Stimulated activated CD8-positive, alpha-beta memory T cell treated with anti-CD3 and anti-CD28 coated beads, Interleukin-2, amount 100 ng/mL, for 1 hour (primary cell): Measurements from ENCODE around the gene GYPC.
"Not testable (repeated sequence)": the region's sequence is repeated elsewhere in the genome, so short reads cannot be mapped to it uniquely, and the experiment has no call there.

Experiments used
- DNase-seq, 2 donors: peaks; one replicate each; pipeline ENCODE4 v3.0.0-alpha.2; 2020; ENCODE audit warnings: low read depth in 2 of 2

The GYPC gene

DNA sequence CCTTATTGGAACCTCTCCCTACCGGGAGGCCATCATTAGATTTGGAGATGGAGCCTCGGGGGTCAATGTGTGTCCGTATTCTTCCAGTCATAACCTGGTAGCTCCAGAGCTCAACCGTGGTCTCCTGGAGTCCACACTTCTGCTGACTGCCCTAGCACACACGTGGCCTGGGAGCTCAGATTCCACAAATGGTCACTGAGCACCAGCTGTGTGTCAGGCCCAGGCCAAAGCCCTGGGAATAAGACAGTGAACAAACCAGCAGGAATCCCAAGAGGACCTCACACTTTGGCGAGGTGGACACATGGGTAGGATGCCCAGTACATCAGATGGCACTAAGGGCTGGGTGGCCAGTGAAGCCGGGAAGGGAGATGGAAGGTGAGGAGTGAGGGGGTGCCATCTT lies 15.5 kb downstream of the GYPC start:
- no peak for DNase-seq

DNA sequence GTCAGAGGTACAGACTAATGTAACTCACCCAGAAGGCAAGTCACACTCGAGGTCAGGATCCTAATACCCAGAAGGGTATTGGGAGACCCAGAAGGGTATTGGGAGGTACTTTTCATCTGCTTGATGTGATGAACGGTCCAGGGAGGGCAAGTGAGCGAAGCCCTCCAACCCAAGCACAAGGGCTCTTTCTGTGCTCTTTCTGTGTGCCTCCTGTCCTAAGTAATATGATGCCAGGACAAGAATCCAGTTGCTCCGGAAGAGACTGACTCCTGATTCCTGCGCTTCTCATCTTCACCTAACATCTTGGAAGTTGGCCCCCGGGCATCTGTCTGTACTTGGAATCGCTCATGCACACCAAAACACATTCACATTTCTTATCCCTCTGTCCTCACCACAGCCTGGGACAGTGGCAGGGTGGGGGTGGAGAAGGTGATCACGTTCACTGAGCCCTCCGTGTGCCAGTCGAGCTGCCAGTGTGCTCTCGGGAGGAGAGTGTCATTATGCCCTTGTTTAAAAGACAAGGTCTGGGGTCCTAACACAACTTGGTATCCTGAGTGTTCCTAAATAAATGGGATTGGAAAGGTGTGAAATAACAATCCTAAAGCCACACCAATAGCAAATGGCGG lies 17.1 kb downstream of the GYPC start:
- DNase-seq = no peak

DNA sequence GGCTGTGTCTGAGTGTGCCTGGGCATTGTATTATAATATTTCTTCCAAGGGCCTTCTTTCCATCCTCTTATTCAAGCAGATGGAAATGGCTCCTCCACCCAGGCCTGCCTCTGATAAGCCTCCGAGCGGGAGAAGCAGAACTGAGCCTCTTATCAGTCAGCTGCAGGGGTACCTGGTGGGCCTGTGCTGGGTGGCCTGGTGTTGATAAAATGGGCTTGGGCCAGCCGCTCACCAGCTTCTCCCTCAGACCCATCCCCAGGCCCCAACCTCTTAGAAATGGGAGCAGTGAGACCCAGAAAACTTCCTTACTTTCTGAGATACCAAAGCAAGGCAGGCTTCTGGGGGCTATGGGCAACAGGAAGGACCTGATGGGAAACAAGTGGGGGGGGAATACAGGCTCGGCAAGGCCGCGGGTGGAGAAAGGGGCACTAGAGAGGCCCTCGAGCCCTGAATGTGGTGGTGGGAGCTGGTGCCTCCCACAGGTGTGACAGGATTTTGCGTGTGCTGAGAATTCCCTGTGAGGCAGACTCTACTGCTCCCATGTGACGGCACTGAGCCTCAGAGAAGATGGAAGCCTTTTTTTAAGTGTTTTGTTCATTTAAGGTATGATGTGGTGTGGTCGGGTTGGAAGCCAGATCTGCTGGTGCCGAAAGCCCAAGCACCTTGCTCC lies 18.3 kb downstream of the GYPC start:
- no peak for DNase-seq

DNA sequence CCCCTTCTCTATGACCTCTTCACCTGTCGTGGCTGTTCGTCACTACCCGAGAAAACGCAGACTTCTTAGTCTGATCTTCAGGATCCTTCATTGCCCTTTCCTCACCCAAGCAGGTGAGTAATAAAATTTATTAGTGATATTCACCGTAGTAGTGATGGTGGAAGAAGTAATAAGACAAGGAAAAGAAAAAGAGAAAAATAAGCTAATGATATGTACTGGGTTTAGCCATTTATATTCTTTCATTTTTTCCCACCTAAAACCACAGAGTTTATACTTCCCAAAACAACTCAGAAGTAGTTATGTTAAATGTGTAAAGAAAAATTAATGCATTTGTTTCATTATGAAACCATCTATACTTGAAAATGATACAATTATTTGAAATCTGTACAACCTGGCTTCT lies 19.7 kb downstream of the GYPC start:
- no peak for DNase-seq

DNA sequence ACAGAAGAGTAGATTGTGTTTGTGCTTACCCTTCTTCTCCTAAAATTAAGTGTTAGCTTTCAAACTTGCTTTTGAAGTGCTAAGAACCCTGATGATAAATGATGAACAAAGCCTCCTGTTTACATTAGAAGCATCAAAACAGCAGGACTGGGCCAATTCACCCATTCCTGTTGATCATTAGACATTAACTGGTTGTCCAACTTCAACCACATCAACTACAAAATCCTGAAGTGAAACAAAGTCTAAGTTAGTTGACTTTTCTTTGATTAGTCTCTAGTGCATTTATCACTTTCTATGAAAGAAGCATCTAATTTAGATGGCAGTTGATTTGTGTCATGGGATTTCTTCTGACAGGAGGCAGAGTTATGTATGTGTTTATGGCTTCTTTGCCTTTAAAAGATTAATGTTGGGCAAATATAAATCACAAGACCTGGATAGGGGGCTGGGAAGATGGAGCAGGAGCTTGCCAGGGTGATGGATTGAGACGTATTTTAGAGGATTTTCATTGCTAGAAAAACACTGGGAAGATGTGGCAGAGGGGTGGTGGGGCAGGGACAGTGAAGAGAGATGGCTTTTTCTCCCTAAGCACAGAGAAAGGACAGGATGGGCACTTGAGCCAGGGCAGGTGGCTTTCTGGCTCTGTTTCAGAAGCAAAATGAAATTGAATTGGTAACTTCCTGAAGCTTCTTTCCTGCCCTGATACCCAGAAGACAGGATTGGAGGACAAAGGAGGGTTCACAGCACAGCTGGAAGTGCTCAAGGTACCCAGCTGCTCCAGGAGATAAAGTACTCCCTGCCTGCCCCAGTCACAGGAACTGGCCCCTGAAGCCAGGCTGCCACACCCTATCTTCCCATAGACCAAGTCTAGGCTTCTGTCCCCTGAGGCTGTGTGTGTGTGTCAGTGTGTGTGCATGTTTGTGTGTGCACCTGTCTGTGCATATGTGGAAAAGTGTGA lies 20.5 kb downstream of the GYPC start:
- DNase-seq = no peak

DNA sequence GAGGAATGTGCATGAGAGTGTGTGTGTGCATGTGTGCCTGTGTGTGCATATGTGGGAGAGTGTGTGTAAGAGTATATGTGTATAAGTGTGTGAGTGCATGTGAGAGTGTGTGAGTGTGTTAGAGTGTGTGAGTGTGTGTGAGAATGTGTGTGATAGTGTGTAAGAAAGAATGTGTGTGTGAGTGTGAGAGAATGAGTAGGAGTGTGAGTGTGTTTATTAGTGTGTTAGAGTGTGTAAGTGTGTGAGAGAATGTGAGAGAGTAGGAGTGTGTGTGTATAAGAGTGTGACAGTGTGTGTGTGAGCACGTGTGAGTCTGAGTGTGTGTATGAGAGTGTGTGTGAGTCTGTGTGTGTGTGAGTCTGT lies 21.2 kb downstream of the GYPC start:
- DNase-seq = no peak

DNA sequence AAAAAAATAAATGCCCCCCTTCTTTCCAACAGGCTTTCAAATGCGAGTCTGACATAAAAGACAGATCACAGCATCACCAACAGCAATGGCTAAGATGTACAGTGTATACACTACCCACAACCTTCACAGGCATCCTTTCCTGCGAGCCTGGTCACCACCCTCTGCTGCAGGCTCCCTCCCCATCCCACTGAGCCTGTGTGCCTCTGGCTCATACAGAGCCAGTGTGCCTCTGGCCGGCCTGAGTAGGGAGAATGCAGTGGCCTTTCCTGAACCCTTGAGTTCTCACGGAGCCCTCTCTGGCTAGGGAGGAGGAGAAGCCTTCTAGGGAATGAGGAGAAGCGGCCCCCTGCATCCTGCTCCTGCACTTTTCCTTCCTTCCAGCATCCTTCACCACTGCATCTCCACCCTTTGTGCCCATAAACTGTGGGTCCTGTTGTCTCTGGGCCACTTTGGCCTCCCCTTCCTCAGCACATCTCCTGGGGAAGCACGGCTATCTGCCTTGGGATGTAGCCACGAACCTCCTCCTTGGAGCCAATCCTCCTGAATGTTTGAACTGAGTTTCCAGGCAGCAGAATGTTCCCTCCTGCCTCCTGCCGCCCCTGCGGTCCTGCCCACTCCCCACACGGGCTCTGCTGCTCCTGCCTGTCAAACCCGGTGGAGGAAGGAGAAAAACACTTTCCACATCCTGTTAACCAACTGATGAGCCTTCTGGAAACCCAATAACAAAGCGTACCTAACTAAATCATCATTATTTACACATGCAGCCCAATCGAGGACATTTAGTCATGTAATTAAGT lies 22.5 kb downstream of the GYPC start:
- no peak for DNase-seq

DNA sequence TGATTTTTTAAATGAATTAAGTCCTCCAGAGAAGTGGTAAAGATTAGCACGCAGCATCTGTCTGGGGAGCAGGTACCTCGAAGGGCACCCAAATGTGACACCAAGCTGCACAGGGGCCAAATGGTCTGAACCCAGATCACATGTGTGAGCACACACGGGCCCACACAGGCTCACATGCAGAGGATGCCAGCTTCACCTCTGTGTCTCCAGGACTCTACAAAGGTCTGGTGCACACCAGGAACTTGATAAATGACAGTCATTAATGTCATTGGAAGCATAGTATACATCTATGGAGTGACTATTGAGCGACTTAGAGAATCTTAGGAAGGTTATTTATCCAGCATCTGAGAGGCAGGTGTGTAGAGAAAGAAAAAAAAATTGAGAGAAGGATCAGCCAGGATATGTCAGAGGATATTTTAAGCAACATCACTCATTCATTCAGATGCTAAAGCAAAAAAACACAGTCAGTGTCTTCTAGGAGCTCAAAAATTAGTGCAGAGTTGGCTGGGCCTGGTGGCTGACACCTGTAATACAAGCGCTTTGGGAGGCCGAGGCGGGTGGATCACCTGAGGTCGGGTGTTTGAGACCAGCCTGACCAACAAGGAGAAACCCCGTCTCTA lies 23.2 kb downstream of the GYPC start:
- DNase-seq = no peak

DNA sequence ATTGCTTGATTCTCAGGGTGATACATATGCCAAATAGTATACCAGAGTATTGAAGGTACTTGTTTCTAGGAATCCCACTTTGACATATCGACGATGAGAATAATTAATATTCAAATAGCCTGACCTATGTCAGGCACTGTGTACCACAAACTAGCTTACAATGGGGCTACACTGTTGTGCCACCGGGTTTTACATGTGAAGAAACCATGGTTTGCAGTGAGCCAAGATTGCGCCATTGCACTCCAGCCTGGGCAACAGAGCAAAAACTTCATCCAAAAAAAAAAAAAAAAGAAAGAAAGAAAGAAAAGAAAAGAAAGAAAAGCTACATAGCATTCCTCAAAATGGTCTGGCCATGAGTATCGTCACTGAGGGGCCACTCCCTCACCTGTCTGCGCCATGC lies 25.5 kb downstream of the GYPC start:
- DNase-seq = no peak

DNA sequence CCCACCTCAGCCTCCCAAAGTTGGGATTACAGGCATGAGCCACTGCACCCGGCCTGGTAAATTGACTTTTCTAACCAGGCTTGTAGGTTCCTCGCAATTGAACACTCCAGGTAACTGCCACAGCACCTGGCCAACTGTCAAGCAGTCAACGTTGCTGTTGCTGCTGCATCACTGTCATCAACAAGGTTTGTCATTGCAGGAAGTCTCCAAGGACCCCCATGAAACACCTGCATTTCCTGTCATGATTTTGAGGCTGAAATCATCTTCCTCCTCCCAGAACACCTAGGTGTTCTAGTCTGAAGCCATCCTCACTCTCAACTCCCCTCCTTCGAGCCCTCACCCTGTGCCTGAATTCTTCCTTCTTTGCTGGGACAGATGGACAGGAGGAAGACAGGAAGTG lies 29.7 kb downstream of the GYPC start:
- DNase-seq = no peak

DNA sequence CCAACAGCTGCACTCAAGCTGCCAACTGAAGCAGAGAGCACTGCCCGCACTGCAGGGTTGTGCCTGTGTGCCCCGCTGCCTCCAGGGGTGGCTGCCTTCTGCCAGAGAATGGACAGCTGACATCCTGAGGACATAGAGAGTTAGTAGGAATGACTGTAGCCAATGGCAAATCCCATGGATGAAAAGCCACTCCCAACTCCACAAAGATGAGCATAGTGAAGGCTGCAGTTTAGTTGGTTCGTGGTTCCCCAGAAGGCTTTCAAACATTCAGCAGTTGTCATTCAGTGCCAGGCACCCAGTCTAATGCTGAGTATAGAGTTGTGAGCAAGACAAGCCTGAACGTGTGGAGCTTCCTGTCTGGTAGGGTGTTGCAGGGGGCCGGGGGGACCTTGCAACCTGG lies 30.3 kb downstream of the GYPC start:
- no peak for DNase-seq

DNA sequence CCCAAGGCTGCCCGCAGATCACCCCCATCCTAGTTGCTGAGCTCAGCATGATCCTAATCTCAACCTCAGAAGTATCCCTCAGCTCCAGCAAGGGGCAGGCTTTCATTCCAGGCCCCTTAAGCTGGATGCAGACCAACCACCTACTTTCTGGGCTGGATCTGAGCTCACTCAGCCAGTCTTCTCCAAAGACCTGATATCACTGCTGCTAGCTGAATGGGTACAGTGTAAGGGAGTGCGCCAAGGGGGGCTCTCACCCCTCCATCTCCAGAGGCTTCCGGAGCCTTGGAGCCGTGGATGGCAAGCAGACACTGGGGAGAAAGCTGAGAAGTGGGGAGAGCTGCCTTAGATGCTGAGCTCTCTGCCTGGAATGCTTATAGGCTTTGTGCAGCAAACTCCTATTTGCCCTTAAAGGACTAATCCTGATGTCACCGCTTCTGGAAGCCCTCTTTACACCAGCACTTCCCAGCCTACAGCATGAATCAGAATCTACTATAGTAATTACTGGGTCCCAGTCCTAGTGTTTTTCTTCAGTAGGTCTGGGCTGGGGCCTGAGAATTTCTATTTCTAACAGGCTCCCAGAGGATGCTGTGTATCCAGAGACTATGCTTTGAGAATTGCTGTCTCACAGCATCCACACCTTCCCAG lies 31.0 kb downstream of the GYPC start:
- DNase-seq = no peak

DNA sequence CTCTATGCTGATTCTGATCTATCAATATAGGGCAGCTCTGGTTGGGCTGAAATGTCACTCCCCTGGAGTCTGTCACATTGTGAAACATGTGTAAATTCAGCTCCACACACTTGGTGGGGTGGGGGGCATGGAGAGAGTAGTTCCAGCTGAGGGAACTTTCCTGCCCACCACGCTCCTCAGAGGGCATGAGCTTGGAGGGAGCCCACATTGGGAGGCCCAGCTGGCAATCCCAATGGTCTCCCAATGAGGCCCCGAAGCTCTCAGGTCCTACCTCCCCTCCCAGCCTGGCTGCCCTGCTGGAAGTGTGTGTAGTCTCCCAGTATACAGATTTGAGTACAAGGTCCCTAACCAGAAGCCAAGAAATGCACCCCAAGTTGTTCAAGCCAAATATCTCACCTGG lies 31.5 kb downstream of the GYPC start:
- no peak for DNase-seq

DNA sequence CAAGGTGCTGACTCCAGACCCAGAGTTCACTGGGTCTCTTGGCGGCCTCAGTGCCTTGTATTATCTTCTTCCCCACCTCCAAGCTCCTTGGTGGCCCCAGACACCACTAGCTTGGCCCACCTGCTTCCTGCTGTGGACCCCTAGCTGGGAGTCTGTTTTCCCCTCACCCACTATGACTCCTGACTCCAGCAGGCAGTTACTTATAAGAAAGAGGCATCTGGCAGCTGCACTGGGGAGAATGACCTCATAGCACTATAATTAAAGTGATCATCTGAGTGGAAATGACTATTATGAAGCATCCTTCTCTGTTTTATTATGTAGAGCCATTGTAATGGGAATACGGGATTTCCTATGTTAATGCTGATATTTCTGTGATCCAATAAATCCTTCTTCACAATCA lies 32.6 kb downstream of the GYPC start:
- not testable (repeated sequence) for DNase-seq

DNA sequence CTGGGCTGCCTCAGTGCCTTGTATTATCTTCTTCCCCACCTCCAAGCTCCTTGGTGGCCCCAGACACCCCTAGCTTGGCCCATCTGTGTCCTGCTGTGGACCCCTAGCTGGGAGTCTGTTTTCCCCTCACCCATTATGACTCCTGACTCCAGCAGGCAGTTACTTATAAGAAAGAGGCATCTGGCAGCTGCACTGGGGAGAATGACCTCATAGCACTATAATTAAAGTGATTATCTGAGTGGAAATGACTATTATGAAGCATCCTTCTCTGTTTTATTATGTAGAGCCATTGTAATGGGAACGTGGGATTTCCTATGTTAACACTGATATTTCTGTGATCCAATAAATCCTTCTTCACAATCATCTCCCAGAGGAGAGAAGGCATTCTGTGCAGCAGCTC lies 36.3 kb downstream of the GYPC start:
- not testable (repeated sequence) for DNase-seq

DNA sequence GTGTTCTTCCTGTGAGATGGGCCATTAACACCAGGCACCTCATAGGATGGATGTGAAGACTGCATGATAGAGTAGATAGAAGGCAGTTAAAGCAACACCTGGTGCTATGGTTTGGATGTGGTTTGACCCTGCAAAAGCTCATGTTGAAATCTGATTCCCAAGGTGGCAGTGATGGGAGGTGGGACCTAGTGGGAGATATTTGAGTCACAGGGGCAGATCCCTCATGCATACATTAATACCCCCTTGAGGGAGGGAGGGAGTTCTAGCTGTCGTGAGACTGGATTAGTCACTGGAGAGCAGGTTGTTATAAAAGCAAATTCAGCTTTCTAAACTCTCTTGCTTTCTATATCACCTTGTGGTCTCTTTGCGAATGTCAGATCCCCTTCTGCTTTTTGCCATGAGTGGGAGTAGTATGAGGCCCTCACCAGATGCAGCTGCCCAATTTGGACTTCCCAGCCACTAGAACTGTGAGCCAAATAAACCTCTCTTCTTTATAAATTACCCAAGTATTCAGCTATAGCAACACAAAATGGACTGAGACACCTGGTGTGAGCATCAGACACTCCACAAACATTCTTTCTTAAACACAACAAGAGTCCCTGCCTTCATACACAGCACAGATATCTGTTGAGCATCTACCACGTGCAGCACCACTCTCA lies 37.1 kb downstream of the GYPC start:
- not testable (repeated sequence) for DNase-seq

DNA sequence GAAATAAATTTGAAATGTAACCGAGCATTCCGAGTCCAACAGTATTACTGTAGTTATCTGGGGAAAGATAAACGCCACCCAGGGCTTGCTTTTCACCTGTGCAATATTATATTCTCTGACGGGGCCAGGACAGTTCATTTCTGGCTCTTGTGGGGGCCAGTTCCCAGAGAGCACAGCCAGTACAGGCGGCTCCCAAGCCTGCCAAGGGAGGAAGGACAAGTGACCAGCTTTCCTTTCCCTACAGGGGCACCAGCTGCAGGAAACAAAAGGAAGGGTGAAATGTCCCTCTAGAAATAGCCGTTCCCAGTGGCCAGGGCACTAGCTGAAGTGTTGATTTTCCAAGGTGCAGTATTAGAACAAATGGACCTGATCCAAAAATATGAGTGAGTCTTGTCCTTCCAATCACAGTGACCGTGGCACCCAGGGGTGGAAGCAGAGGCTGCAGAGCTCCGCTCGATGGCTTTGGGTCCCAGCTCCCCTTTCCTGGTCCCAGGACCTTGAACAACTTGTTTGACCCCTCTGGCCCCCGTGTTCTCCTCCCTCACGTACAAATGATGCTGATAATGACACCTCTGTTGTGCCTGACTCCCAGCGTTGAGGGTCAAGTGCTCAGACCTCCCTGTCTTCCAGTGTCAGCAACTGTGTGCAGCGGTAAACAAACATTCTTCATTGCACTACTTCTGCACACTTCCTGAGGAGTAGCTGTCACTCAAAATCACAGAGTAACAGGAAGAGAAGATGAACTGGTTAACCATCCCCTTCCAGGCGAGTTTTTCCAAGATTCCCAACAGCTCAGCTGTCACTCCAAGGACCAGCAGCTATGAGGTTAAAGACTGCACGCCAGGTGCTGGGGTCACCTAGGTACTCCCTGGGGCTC lies 40.9 kb downstream of the GYPC start:
- DNase-seq = no peak

DNA sequence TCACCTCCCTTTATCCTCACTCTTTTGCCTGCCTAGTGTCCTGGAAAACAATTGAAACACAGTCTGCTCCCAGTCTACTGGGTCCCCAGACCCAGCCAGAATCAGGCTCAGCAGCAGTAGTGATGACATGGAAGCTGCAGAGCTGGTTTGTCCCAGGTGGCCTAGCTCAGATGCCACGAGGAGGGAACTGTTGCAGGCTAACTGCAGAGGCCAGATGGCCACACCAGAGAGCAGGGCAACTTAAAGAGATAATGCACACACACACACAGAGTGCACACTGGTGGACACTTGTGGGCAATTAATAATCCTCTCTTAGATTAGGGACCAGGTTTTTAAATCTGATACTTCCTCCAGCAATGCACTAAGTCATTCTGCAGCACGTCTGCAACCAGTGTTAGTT lies 42.4 kb downstream of the GYPC start:
- no peak for DNase-seq

DNA sequence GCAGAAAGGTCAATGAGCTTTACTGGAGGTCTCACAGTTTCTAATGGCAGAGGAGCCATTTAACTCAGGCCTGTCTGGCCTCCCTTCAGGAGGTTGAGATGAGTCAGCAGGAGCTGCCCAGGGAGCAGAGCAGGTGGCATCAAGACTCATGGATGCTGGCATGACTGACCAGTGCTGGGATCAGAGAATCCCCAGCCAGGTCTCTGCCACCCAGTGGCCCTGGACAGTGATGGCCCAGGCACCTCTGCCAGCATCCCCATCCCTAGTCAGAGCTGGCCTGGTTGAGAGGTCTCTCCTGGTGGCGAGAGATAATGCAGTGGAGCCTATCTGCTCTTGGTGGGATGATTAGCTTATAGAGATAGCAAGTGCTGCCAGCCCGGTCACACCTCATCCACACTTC lies 43.1 kb downstream of the GYPC start:
- no peak for DNase-seq
